GM21786 (cell line): ENCODE results near the gene FREY1.

Experiments used
- ATAC-seq: cut with Tn5 transposase; IDR thresholded peaks from one replicate; pipeline ENCODE4 v1.9.1; 2021; ENCODE audit not compliant: unreplicated experiment

FREY1 gene

DNA sequence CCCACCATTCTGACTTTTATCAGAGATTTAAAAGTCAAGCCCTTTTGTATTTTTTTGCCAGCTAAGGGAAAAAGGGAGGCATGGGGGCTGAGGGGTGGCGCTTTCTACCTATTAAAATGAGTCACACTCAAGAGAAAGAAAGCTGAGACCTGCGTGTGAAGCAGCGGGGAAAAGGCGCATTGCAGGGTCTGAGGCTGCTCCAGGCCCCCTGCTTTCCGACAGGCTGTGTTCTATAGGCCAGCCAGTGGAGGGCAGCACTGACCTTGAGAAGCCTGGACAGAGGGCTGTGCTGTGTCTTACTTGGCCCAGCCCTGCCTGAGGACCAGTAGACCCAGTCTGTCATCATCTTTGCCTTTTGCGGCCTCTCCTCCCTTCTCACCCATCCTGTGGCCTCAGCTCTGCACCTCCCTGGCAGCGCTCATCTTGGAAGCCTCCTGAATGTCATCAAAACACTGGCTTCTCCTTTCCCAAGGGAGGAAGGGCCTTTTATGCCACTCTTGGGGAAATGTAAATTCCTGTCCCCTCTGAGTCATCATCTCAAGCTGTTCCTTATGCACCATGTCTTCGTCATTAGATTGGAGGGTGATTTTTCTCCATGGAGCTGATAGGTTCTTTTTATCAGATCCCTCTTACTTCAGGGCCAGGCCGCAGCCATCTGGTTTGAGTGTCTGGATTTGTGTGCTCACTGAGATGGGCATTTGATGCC is 34.3 kb downstream of the FREY1 start:
- ATAC-seq = no peak

DNA sequence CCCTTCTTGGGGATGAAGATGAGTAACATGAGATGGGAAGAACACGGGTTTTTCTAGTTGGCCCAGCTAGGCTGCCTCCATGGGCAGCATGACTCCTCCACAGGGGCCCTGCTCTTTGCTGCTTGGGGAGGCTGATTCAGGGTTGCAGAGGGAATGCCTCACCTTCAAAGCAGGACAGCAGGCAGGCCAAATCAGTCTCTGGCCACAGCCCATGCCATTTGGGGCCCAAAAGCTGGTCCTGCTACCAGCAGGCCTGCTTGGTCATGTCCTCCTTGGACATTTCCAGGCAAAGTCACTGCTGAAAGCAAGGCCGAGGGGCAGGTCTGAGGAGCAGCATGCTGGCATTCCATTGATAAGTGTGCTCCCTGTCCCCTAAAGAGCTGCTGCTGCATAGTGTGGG is 35.4 kb downstream of the FREY1 start:
- no peak for ATAC-seq

DNA sequence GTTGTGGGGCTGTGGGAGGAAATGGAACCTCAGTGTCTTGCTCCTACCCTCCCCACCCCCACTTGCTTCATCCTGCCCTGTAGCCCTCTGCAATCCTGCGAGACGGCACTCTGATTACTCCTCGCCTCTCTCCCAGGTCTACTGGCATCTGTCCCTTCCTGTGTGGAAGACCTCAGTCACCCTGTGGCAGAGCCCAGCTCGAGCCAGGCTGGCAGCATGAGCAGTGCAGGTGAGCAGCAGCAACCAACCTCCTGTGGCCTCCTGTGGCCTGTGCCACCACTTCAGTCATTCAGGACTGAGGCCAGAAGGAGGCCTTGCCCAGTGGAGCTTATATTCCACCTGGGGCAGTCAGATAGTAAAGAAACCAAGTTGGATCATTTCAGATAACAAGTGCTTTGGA is 36.4 kb downstream of the FREY1 start:
- no peak for ATAC-seq

DNA sequence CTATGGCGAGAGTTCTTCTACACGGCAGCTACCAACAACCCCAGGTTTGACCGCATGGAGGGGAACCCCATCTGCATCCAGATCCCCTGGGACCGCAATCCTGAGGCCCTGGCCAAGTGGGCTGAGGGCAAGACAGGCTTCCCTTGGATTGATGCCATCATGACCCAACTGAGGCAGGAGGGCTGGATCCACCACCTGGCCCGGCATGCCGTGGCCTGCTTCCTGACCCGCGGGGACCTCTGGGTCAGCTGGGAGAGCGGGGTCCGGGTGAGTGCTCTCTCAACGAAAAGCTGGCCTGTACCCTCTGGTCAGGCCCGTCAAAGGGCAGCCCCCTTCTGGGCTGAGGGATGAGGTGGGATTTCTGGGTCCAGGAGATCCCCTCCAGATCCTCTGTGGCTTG is 37.5 kb downstream of the FREY1 start:
- ATAC-seq = no peak

DNA sequence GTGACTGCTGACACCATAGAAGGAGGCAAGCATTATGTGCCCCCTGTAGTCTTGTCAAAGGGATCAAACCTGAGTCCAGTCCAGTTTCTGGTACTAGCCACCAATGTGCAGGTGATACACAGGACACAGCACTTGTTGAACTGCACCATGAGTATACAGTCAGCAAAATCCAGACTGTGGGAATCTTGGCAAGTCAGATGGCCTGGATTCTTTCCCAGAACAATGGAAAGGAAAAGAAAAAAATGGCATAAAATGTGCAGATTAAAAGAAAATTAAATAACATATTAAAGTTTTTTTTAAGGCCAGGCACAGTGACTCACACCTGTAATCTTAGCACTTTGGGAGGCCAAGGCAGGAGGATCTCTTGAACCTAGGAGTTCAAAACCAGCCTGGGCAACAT is 43.0 kb downstream of the FREY1 start:
- ATAC-seq = no peak

DNA sequence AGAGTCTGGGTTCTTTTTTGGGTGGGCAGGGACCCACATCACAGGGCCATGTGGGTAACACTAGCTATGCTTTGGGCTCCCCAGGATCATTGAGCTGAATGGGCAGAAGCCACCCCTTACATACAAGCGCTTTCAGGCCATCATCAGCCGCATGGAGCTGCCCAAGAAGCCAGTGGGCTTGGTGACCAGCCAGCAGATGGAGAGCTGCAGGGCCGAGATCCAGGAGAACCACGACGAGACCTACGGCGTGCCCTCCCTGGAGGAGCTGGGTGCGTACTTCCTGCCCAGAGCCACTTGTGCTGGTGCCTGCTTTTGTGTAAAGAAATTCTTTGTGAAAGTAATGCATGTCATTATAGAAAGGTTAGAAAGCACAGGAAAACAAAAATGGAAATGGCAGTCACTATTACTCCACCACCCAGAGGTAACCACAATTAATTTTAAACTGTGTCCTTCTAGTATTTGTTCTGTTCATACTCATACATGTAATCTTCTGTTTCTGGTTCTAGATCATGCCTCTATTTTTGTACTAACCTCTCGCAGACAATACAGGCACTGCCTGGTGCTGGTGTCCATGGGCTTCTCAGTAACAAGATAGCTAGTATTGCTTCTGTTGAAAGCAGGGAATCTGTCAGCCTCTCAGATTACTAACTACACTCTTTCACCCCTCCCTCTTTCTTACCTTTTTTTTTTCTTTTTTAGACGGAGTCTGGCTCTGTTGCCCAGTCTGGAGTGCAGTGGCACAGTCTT is 46.1 kb downstream of the FREY1 start:
- no peak for ATAC-seq

DNA sequence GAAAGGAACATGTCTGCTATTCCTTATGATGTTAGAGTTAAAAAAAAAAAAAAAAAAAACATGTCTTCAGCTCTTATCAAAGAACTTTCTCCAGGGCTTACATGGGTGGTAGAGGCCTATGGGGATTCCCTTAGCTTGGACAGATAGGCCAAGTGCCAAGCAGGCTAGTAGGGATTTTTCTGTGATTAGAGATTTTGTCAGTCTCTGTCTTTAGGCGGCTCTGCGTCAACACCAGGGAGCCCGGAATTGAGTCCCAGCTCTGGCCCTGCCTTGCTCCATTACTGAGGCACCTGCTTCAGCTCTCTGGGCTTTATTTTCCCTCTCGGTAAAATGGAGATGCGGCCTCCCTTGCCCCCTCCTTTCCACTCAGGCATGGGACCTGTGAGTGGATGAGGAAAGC is 46.7 kb downstream of the FREY1 start:
- no peak for ATAC-seq

DNA sequence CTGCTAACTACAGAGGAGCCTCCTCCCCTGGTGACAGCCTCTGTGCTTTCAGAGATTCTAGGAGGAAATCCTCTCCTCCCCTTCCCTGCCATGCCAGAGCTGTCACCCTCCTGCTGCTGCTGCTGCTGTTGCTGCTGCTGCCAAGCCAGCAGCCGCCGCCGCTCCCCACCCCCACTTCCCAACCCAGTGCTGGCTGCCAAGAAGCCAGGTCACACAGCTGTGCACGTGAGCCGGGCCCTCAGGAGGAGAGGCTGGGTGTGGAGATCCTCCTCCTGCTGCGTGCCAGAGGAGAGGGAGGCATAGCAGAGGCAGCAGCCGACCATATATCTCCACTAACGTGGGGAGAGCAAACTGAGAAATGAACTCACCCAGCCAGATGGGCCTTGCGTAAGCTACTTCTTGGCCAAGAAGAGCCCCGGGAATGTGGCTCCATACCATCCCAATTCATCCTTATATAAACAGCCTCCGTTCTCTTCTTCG is 47.4 kb downstream of the FREY1 start:
- no peak for ATAC-seq

DNA sequence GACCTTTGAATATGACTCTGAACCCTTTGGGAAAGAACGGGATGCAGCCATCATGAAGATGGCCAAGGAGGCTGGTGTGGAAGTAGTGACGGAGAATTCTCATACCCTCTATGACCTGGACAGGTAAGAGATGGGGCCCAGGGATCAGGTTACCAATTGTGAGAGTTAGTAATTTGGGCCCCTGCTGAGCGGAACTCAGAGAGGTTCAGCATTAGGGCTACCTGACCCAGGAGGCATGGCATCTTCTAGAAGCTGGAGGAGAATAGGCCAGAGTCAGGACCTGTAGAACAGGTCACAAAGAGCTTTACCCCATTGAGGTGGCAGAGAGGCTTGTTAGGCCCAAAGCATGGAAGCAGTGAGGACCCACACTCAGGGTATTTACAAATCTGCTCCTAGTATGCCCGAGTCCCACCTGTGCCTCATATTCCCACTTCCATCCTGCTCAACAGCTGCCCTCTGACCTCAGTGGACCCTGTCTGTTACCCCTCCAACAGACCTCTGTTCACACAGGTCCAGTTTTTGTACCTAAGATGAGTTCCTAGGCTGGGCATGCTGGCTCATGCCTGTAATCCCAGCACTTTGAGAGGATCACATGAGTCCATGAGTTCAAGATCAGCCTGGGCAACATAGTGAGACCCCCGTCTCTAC is 48.2 kb downstream of the FREY1 start:
- no peak for ATAC-seq

DNA sequence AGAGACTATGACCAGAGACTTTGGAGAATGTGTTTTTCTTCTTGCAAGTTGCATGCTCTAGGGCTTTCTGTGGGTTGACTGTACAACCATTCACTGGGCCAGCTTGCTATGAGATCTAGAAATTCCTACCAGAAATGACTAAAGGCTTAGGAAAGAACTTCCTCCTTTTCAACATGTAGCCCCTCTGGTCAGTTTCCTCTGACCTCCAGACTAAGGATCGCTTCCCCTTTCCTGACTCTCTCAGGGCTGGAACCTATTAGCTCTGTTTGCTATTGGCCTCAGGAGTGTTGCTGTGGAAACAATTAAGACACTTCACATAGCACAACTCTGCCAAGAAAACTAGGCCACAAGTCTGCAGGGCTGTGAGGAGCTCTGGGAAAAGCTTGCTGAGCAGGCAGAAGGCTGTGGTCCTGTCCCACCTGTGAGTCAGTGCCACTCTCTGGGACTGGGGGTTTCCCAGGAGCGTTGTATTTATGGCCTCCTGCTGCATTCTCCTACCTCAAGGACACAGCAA is 49.1 kb downstream of the FREY1 start:
- no peak for ATAC-seq
